Psoas muscle (tissue), 8 donors: ENCODE measurements around the gene SERPINB13. TPM values are rescaled to one million over a fixed set of nuclear protein-coding genes. Genes with fewer than 3 reads are reported as not detected.

Experiments
- ATAC-seq, 4 donors: fragments of 200-7000 bp; cut with Tn5 transposase; one replicate each; pipeline ENCODE4 v1.9.1; 2020; ENCODE audit warnings: moderate library complexity in 3 of 4, mild to moderate bottlenecking in 2 of 4
- DNase-seq, 2 donors: peaks; one replicate each; pipeline ENCODE4 v3.0.0-alpha.2; 2020
- H3K27ac ChIP-seq: fragments of 200-600 bp; one replicate; pipeline ENCODE4 v1.8.0; 2022
- H3K27me3 ChIP-seq, 3 donors: fragments of 200-600 bp in 1 of 3; one replicate each; pipeline versions ENCODE4 v1.6.1 to v1.8.0; 2013 to 2022; ENCODE audit warnings: low read length in 2 of 3, mild to moderate bottlenecking in 2 of 3, moderate library complexity in 1 of 3; ENCODE audit not compliant: insufficient read depth in 3 of 3
- H3K36me3 ChIP-seq, 2 donors: fragments of 200-600 bp in 1 of 2; one replicate each; pipeline versions ENCODE4 v1.6.1 to v1.8.0; 2013 to 2022; ENCODE audit warnings: low read depth in 1 of 2, mild to moderate bottlenecking in 1 of 2, moderate library complexity in 1 of 2; ENCODE audit not compliant: insufficient read depth in 1 of 2
- H3K4me1 ChIP-seq: fragments of 200-600 bp; one replicate; pipeline ENCODE4 v1.8.0; 2022
- H3K4me3 ChIP-seq: fragments of 200-600 bp; one replicate; pipeline ENCODE4 v1.8.0; 2022; ENCODE audit warnings: mild to moderate bottlenecking
- H3K9me3 ChIP-seq: fragments of 200-600 bp; one replicate; pipeline ENCODE4 v1.8.0; 2022
- WGBS, 3 donors: extraction: QIAGEN DNeasy Blood & Tissue Kit; methylation state at CpG; one replicate each; pipeline versions ENCODE4 v1.1.6 to v1.1.7; 2013; 5-methylcytosine and 5-hydroxymethylcytosine counted together
- intact Hi-C, 2 donors: fragments of 100-400 bp; cut with DNase I; formaldehyde crosslinking; loops; one replicate each; pipeline versions ENCODE4 v1.11.0 to v1.14.2; 2022
- polyA plus RNA-seq, 3 donors: library from polyadenylated mRNA; stranded (reverse); fragments of 200-250 nt; gene quantifications; one replicate each; pipeline ENCODE4 v1.2.3, GENCODE V29; 2013
- total RNA-seq, 4 donors: library from RNA; stranded (reverse); fragmentation: NEBNext Ultra II Directional in 2 of 4; extraction: Animal tissue kit (Norgen Biotek cat#: 25700) in 2 of 4; gene quantifications; one replicate each; pipeline versions ENCODE4 v1.2.1 to v1.2.4, GENCODE V29; 2021 to 2023
- TF ChIP-seq, protein P1 (sequence below): fragments of 200-600 bp; IDR thresholded peaks from one replicate; pipeline ENCODE4 v1.8.0; 2022; ENCODE audit warnings: antibody characterized with exemption
- donor health status: healthy with polysubstance abuse.
- donor health status: DM: no; HTN: no; CAD: no; lungs with moderate emphysema.
- donor health status: Bipolar disorder and iron deficiency.
- donor health status: healthy.
- donor health status: DM: yes; HTN: yes; CAD: no.
- donor health status: DM: no; HTN: no; CAD: no.
- donor health status: DM: no; HTN: no; CAD: no.
- donor health status: DM: yes; HTN: yes; CAD: no.

The SERPINB13 gene
- total and polyA plus RNA-seq, 7 donors: not detected

DNA sequence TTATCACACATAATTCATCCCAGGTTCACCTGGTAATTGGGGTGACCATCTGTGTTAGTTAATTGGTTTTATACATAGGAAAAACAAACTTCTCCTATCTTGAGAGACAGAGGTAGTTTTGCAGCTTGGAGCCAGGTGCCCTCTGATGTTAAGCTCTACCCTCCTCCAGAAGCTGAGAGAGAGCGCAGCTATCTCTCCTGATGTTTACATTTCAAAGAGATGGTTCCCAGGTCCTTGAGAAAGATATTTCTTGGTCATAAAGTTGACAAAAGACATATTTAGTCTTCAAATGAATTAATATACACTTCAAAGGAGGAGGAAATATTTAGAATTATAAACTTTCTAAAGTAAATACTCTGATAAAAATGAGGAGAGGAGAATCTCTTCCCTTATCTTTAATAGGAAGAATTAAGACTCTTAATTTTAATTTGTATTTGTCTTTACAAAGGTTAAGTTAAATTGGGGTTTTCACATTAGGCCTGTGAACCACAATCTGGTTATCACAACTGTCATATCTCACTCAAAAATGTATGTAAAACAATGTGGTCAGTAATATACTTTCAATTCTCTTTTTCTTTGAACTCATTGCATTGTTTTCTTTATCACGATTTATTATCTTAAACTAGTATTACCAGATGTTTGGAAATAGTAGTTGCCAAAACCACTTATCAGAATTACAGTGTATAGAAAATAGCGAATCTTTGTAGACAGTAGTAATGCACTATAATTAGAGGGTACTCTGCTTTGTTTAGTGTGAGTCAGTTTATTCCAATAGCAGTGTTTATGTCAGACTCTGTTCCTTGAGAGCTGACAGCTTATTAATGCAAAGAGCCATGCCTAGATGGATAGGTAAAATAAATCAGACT lies 30.1 kb downstream of the SERPINB13 start:
- WGBS, 3 donors: 55 to 64% (median 61%) methylated on average over 3 of the region's 3 CpGs
- DNase-seq (no peak), ATAC-seq (no peak)
- intact Hi-C loops: no loop called here
- no peaks in the 10 kb centered on the region for H3K27me3 ChIP-seq
- no peak overlapping the region for H3K4me3 ChIP-seq
- no peaks in the 10 kb centered on the region for H3K4me1 ChIP-seq
- TF ChIP-seq, protein P1, sequence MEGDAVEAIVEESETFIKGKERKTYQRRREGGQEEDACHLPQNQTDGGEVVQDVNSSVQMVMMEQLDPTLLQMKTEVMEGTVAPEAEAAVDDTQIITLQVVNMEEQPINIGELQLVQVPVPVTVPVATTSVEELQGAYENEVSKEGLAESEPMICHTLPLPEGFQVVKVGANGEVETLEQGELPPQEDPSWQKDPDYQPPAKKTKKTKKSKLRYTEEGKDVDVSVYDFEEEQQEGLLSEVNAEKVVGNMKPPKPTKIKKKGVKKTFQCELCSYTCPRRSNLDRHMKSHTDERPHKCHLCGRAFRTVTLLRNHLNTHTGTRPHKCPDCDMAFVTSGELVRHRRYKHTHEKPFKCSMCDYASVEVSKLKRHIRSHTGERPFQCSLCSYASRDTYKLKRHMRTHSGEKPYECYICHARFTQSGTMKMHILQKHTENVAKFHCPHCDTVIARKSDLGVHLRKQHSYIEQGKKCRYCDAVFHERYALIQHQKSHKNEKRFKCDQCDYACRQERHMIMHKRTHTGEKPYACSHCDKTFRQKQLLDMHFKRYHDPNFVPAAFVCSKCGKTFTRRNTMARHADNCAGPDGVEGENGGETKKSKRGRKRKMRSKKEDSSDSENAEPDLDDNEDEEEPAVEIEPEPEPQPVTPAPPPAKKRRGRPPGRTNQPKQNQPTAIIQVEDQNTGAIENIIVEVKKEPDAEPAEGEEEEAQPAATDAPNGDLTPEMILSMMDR: no peak
- H3K36me3 ChIP-seq: no peaks in the 10 kb centered on the region
- H3K9me3 ChIP-seq: no peaks in the 10 kb centered on the region
- no peak overlapping the region for H3K27ac ChIP-seq

DNA sequence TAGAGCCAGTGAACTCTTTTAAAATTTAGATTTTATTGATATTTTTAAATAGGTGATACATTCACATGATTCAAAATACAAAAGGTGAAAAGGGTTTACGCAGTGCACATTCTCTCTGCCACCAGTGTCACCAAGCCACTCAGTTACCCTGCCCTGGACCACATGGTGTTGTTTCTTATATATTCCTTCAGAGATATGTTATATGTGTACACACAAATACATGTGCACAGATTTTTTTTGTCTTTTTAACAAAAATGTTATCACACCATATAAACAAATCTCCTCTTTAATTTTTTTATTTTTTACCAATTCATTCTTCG lies 30.7 kb downstream of the SERPINB13 start:
- 89 to 96% (median 94%) methylated on average over 2 of the region's 2 CpGs for WGBS, 3 donors
- DNase-seq: no peak
- TF ChIP-seq, protein P1: no peak
- Histone ChIP-seq H3K4me1 (no peaks in the 10 kb centered on the region), H3K4me3 (no peak overlapping the region), H3K9me3 (no peaks in the 10 kb centered on the region), H3K36me3 (no peaks in the 10 kb centered on the region), H3K27ac (no peak overlapping the region), H3K27me3 (no peaks in the 10 kb centered on the region)
- ATAC-seq: no peak
- intact Hi-C loops: no loop called here

- H3K36me3 ChIP-seq: no peaks in the 10 kb centered on the region
- DNase-seq: no peak
- ATAC-seq: no peak
- no peaks in the 10 kb centered on the region for H3K4me1 ChIP-seq
- no peaks in the 10 kb centered on the region for H3K27me3 ChIP-seq
- H3K9me3 ChIP-seq: no peaks in the 10 kb centered on the region
- WGBS, 3 donors: 78 to 89% (median 86%) methylated on average over 3 of the region's 3 CpGs
- H3K27ac ChIP-seq: no peak overlapping the region
- intact Hi-C loops: no loop called here
- TF ChIP-seq, protein P1: no peak
- no peak overlapping the region for H3K4me3 ChIP-seq
These were observed 32.5 kb downstream of the SERPINB13 start for GRCh38 chr18:63619661-63620060.

DNA sequence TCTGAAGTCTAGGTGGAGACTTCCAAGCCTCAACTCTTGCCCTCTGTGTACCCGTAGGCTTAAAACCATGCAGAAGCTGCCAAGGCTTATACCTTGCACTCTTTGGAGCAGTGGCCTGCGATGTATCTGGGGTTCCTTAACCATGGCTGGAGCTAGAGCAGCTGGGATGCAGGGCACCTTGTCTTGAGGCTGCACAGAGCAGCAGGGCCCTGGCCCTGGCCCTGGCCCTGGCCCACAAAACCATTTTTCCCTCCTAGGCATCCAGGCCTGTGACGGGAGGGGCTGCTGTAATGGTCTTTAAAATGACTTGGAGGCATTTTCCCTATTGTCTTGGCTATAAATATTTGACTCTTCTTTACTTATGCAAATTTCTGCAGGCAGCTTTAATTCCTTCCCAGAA lies 37.7 kb downstream of the SERPINB13 start:
- Histone ChIP-seq H3K27ac (no peak overlapping the region), H3K4me1 (no peaks in the 10 kb centered on the region), H3K36me3 (no peaks in the 10 kb centered on the region), H3K9me3 (no peaks in the 10 kb centered on the region), H3K4me3 (no peak overlapping the region), H3K27me3 (no peaks in the 10 kb centered on the region)
- intact Hi-C loops: no loop called here
- DNase-seq (no peak), ATAC-seq (no peak)
- 79 to 86% (median 83%) methylated on average over 3 of the region's 3 CpGs for WGBS, 3 donors
- TF ChIP-seq, protein P1: no peak

DNA sequence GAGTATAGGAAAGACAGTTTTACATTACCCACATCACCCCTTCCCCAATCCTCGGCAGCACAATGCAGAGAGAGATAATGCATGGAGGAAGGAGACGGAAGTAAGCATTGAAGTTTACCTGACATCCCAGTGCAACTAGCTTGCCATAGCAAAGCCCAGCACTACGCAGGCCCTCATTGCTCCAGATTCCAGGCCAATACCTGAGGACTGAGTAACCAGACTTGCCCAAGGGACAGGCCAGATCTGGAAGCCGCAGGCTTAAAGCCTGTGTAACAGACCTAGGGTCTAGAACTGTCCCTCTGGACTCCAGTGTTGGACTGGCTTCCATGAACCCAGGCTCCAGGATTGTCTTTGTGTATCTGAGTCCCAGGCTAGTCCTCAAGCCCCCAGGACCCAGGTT lies 39.3 kb downstream of the SERPINB13 start:
- no peak overlapping the region for H3K27ac ChIP-seq
- intact Hi-C loops: no loop called here
- WGBS, 3 donors: 59 to 72% (median 69%) methylated on average over 4 of the region's 4 CpGs
- H3K9me3 ChIP-seq: peaks cover 12% of the 10 kb centered on the region
- H3K36me3 ChIP-seq: no peaks in the 10 kb centered on the region
- DNase-seq (no peak), ATAC-seq (no peak)
- H3K27me3 ChIP-seq: no peaks in the 10 kb centered on the region
- TF ChIP-seq, protein P1: no peak
- no peak overlapping the region for H3K4me3 ChIP-seq
- no peaks in the 10 kb centered on the region for H3K4me1 ChIP-seq
